Osteocyte (in vitro differentiated cells): ENCODE data around the gene APCDD1L. TPM values are rescaled to one million over a fixed set of nuclear protein-coding genes. Genes with fewer than 3 reads are reported as not detected.
"Not testable (repeated sequence)": the region's sequence is repeated elsewhere in the genome, so short reads cannot be mapped to it uniquely, and the experiment has no call there.

Experiments
- DNase-seq: peaks from one replicate; pipeline ENCODE4 v3.0.0; 2021; ENCODE audit warnings: mixed read lengths; ENCODE audit not compliant: unreplicated experiment; ENCODE audit errors: extremely low spot score
- H3K27ac Mint-ChIP-seq: one replicate; pipeline ENCODE4 v1.8.0; 2021; ENCODE audit warnings: mild to moderate bottlenecking, mixed read lengths; ENCODE audit not compliant: unreplicated experiment
- H3K27me3 Mint-ChIP-seq: one replicate; pipeline ENCODE4 v1.8.0; 2021; ENCODE audit warnings: mixed read lengths; ENCODE audit not compliant: unreplicated experiment
- H3K36me3 Mint-ChIP-seq: one replicate; pipeline ENCODE4 v1.8.0; 2021; ENCODE audit warnings: mixed read lengths; ENCODE audit not compliant: unreplicated experiment
- H3K4me1 Mint-ChIP-seq: one replicate; pipeline ENCODE4 v1.8.0; 2021; ENCODE audit warnings: mixed read lengths; ENCODE audit not compliant: unreplicated experiment
- H3K4me3 Mint-ChIP-seq: one replicate; pipeline ENCODE4 v1.8.0; 2021; ENCODE audit warnings: mild to moderate bottlenecking, moderate library complexity, mixed read lengths; ENCODE audit not compliant: unreplicated experiment
- H3K9me3 Mint-ChIP-seq: one replicate; pipeline ENCODE4 v1.8.0; 2021; ENCODE audit warnings: mixed read lengths; ENCODE audit not compliant: unreplicated experiment
- CTCF ChIP-seq: fragments of 200-600 bp; sonication (generic); IDR thresholded peaks from 2 replicates; pipeline ENCODE4 v1.5.0; 2021; ENCODE audit warnings: antibody characterized with exemption, mild to moderate bottlenecking, moderate library complexity
- total RNA-seq: library from RNA; stranded (reverse); gene quantifications from 2 replicates; pipeline ENCODE4 v1.2.1, GENCODE V29; 2021

The APCDD1L gene
- total RNA-seq, 1 donor from 2014 or later = 3.1 TPM

- Mint-ChIP-seq H3K4me1 (peaks cover 36% of the 10 kb centered on the region), H3K36me3 (peaks cover 2% of the 10 kb centered on the region), H3K27me3 (peaks cover 4% of the 10 kb centered on the region), H3K4me3 (no peak overlapping the region), H3K27ac (no peak overlapping the region), H3K9me3 (no peaks in the 10 kb centered on the region)
- no peak for TF ChIP-seq CTCF
- DNase-seq = no peak
Measured at GRCh38 chr20:58511861-58512260, 3.3 kb downstream of the APCDD1L start.

GRCh38 chr20:58511364-58511763, 3.8 kb downstream of the APCDD1L start:
- H3K27me3 Mint-ChIP-seq = peaks cover 4% of the 10 kb centered on the region
- peaks cover 35% of the 10 kb centered on the region for H3K4me1 Mint-ChIP-seq
- no peak for DNase-seq
- peaks cover 2% of the 10 kb centered on the region for H3K36me3 Mint-ChIP-seq
- no peak for TF ChIP-seq CTCF
- H3K4me3 Mint-ChIP-seq = no peak overlapping the region
- H3K27ac Mint-ChIP-seq = no peak overlapping the region
- no peaks in the 10 kb centered on the region for H3K9me3 Mint-ChIP-seq

GRCh38 chr20:58510921-58511320, 4.3 kb downstream of the APCDD1L start:
- Mint-ChIP-seq H3K4me3 (no peak overlapping the region), H3K36me3 (peaks cover 2% of the 10 kb centered on the region), H3K27me3 (peaks cover 4% of the 10 kb centered on the region), H3K27ac (no peak overlapping the region), H3K4me1 (peaks cover 35% of the 10 kb centered on the region), H3K9me3 (no peaks in the 10 kb centered on the region)
- no peak for TF ChIP-seq CTCF
- no peak for DNase-seq

- no peak overlapping the region for H3K4me3 Mint-ChIP-seq
- H3K27ac Mint-ChIP-seq = no peak overlapping the region
- DNase-seq = no peak
- peaks cover 4% of the 10 kb centered on the region for H3K9me3 Mint-ChIP-seq
- H3K27me3 Mint-ChIP-seq = no peaks in the 10 kb centered on the region
- H3K36me3 Mint-ChIP-seq = peaks cover 6% of the 10 kb centered on the region
- no peak for TF ChIP-seq CTCF
- H3K4me1 Mint-ChIP-seq = peaks cover 24% of the 10 kb centered on the region
Measured at GRCh38 chr20:58508762-58509395, 6.3 kb downstream of the APCDD1L start.

- H3K4me1 Mint-ChIP-seq, H3K27me3 Mint-ChIP-seq, H3K36me3 Mint-ChIP-seq, H3K4me3 Mint-ChIP-seq, H3K27ac Mint-ChIP-seq, DNase-seq: not testable (repeated sequence)
- H3K9me3 Mint-ChIP-seq = peaks cover 16% of the 10 kb centered on the region
Measured at GRCh38 chr20:58506999-58507398, 8.2 kb downstream of the APCDD1L start.
